ENCODE data around the gene CARMIL3. TPM values are rescaled to one million over a fixed set of nuclear protein-coding genes. Genes with fewer than 3 reads are reported as not detected.

The CARMIL3 gene, protein sequence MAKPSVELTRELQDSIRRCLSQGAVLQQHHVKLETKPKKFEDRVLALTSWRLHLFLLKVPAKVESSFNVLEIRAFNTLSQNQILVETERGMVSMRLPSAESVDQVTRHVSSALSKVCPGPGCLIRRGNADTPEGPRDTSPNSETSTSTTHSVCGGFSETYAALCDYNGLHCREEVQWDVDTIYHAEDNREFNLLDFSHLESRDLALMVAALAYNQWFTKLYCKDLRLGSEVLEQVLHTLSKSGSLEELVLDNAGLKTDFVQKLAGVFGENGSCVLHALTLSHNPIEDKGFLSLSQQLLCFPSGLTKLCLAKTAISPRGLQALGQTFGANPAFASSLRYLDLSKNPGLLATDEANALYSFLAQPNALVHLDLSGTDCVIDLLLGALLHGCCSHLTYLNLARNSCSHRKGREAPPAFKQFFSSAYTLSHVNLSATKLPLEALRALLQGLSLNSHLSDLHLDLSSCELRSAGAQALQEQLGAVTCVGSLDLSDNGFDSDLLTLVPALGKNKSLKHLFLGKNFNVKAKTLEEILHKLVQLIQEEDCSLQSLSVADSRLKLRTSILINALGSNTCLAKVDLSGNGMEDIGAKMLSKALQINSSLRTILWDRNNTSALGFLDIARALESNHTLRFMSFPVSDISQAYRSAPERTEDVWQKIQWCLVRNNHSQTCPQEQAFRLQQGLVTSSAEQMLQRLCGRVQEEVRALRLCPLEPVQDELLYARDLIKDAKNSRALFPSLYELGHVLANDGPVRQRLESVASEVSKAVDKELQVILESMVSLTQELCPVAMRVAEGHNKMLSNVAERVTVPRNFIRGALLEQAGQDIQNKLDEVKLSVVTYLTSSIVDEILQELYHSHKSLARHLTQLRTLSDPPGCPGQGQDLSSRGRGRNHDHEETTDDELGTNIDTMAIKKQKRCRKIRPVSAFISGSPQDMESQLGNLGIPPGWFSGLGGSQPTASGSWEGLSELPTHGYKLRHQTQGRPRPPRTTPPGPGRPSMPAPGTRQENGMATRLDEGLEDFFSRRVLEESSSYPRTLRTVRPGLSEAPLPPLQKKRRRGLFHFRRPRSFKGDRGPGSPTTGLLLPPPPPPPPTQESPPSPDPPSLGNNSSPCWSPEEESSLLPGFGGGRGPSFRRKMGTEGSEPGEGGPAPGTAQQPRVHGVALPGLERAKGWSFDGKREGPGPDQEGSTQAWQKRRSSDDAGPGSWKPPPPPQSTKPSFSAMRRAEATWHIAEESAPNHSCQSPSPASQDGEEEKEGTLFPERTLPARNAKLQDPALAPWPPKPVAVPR (N-terminal part only)
- under 0.01 TPM in 1 of 2 replicates, not detected in the other for total RNA-seq

GRCh38 chr14:24051789-24052655 lies at the start of gene CARMIL3:
CARMIL3 (plus strand) TSS chr14:24052009; CDS start chr14:24052154, 145 bp downstream.

DNA sequence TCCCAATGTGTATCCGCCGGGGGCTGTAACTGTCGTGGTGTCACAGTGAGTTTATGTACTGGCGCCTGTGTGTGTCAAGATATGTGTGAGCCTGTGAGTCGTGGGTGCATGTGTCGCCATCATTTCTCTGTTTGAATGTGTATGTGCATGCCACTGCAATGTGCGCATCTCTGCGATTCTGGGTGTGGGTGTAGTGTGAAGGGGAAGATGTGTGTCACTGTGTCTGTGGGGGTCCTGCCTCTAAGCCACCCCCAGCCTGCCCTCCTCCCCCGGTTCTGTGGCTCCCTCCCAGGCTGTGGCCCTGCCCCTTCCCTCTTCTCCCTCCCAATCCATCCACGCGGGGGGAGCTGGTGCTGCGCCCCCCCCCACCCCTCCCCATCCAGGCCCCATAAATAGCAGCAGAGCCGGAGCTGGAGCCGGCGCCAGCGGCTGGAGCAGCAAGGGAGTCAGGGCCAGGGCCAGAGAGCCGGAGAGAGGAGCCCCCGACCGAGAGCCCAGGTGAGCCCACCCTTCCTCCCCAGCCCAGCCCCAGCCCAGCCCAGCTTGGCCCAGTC lies 19.4 kb downstream of the CARMIL3 start, which contains the start of gene CPNE6:
CPNE6 (plus strand) TSS at position 419 of the 554 bp plus-strand sequence. CDS start 1,375 bp downstream, outside the sequence.

GRCh38 chr14:24093901-24094840 lies 42.4 kb downstream of the CARMIL3 start, which contains the start of gene PCK2:
PCK2 (plus strand) TSS chr14:24094311; CDS start chr14:24094406, 95 bp downstream.

DNA sequence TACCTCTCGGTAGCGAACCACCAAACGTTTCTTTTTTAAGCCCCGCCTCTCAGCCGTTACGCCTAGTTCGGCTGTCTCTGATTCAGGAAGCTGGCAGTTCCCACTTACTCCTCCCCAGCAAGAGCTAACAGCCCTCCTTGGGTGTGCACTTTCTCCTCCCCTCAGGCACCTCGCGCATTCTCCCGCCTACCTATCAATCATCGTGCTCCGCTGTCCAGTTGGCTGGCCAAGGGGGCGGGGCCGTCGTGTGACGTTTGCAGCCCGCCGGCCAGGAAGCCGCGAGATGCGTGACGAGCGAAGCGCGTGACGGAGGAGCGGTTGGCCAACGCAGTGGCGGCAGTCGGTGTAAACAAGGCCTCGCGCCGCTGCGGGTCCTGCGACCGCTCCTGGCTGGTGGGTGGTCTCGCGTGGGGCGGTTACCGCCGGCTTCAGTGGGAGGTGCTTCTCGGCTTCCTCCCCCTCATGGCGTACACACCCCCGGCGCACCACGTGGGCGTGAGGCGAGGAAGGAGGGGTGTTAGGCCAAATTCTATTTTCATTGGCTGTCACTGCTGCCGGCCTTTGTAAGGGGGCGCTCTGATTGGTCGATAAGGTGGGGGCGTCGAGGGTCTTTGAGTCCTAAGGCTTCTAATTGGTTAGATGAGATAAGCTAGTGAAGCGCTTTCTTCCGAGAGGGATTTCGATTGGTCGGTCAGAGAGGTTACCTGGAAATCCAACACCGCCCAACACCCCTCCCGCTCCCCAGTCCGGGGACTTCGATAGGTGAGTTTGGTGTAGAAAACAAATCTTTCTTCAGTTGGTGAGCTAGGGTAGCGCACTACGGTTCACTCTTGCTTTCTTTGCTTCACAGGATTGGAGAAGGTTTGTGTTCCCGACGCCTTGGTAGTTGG lies 63.0 kb downstream of the CARMIL3 start, which contains the start of the genes DCAF11 and NRL:
DCAF11 (plus strand) TSS at position 246 of the 890 bp plus-strand sequence. CDS start 818 bp downstream, outside the sequence.
NRL (minus strand) TSS at position 418 of the 890 bp plus-strand sequence. CDS start 32,101 bp downstream, outside the sequence.

Other genes starting within 250 kb of the CARMIL3 start
- gene DHRS4, start 98.2 kb upstream of the CARMIL3 start, total RNA-seq, result 23.8 and 49.9 TPM in 2 replicates
- 3.3 and 9.6 TPM in 2 replicates for gene DHRS4L2, start 63.1 kb upstream of the CARMIL3 start, total RNA-seq
- gene CPNE6, start 19.6 kb downstream of the CARMIL3 start, total RNA-seq, result under 0.01 TPM in 1 of 2 replicates, not detected in the other
- 10.3 and 48.8 TPM in 2 replicates for gene PCK2, start 42.3 kb downstream of the CARMIL3 start, total RNA-seq
- gene DCAF11, start 62.8 kb downstream of the CARMIL3 start, total RNA-seq, result 42.9 and 54.3 TPM in 2 replicates
- 0.72 and 1.3 TPM in 2 replicates for gene NRL, start 62.9 kb downstream of the CARMIL3 start, total RNA-seq
- gene FITM1, start 78.7 kb downstream of the CARMIL3 start, total RNA-seq, result 0.44 TPM in 1 of 2 replicates, not detected in the other
- 51.5 and 134 TPM in 2 replicates for gene PSME1, start 84.2 kb downstream of the CARMIL3 start, total RNA-seq
- gene EMC9, start 89.6 kb downstream of the CARMIL3 start, total RNA-seq, result 14.3 and 14.9 TPM in 2 replicates
- 71.8 and 89.9 TPM in 2 replicates for gene PSME2, start 94.6 kb downstream of the CARMIL3 start, total RNA-seq
- 57.8 and 65.3 TPM in 2 replicates for gene RNF31, start 95.5 kb downstream of the CARMIL3 start, total RNA-seq
- 58.9 and 78.3 TPM in 2 replicates for gene IRF9, start 109.3 kb downstream of the CARMIL3 start, total RNA-seq
- gene REC8, start 120.1 kb downstream of the CARMIL3 start, total RNA-seq, result 4.6 and 5.2 TPM in 2 replicates
- gene IPO4, start 136.8 kb downstream of the CARMIL3 start, total RNA-seq, result 45.1 and 87.8 TPM in 2 replicates
- gene TM9SF1, start 143.4 kb downstream of the CARMIL3 start, total RNA-seq, result 89.9 and 103 TPM in 2 replicates
- gene TSSK4, start 153.7 kb downstream of the CARMIL3 start, total RNA-seq, result 0.14 and 0.22 TPM in 2 replicates
- gene CHMP4A, start 161.5 kb downstream of the CARMIL3 start, total RNA-seq, result 21.9 and 50.8 TPM in 2 replicates
- 9.9 and 11.6 TPM in 2 replicates for gene MDP1, start 164.1 kb downstream of the CARMIL3 start, total RNA-seq
- gene NEDD8, start 180.4 kb downstream of the CARMIL3 start, total RNA-seq, result 86.8 and 89.3 TPM in 2 replicates
- 78.6 and 87.8 TPM in 2 replicates for gene GMPR2, start 180.9 kb downstream of the CARMIL3 start, total RNA-seq
- gene TINF2, start 190.6 kb downstream of the CARMIL3 start, total RNA-seq, result 46.6 and 73.7 TPM in 2 replicates
- gene TGM1, start 211.2 kb downstream of the CARMIL3 start, total RNA-seq, result 1.5 and 3.4 TPM in 2 replicates
- 37.9 and 45.2 TPM in 2 replicates for gene RABGGTA, start 219.6 kb downstream of the CARMIL3 start, total RNA-seq
- 12.7 and 23.0 TPM in 2 replicates for gene DHRS1, start 247.8 kb downstream of the CARMIL3 start, total RNA-seq
- 15.5 and 39.7 TPM in 2 replicates for gene NOP9, start 247.8 kb downstream of the CARMIL3 start, total RNA-seq

Measured in placental pericyte (primary cell).